ENCODE data around the gene CDR2. TPM values are rescaled to one million over a fixed set of nuclear protein-coding genes. Genes with fewer than 3 reads are reported as not detected.

The CDR2 gene
- total and polyA plus RNA-seq, 2 of the 13 experiments (the other 11 are each of a cell fraction or from before 2014, with no cell fraction given) = 59.0 to 78.9 TPM

- TF ChIP-seq ZNF317 (CRISPR knock-in tag; IDR thresholded peaks at IDR 0.05) (peak; percentile 63), YEATS4 (CRISPR knock-in tag; IDR thresholded peaks at IDR 0.05; ENCODE audit: borderline replicate concordance) (peak; percentile 100), NFE2 (CRISPR knock-in tag; IDR thresholded peaks at IDR 0.05) (peak; percentile 14; the same call in 1 of the 2 replicates), KMT2A (CRISPR knock-in tag; IDR thresholded peaks at IDR 0.05) (peak; percentile 85), ZNF207 (IDR thresholded peaks at IDR 0.05; ENCODE audit: borderline replicate concordance) (no peak), SMAD9 (CRISPR knock-in tag; IDR thresholded peaks at IDR 0.05) (peak; percentile 85; the same call in 1 of the 2 replicates), PHF20 (CRISPR knock-in tag; IDR thresholded peaks at IDR 0.05) (peak; percentile 83), ARID2 (CRISPR knock-in tag; IDR thresholded peaks at IDR 0.05; ENCODE audit: borderline replicate concordance) (peak; percentile 100), CBX5 (CRISPR knock-in tag; IDR thresholded peaks at IDR 0.05; ENCODE audit: borderline replicate concordance) (peak; percentile 92; the same call in 1 of the 2 replicates), ESRRA (CRISPR knock-in tag; IDR thresholded peaks at IDR 0.05; ENCODE audit: low read depth) (peak; percentile 91), ZNF331 (CRISPR knock-in tag; IDR thresholded peaks at IDR 0.05) (peak; percentile 97), ETV5 (CRISPR knock-in tag; IDR thresholded peaks at IDR 0.05; ENCODE audit: borderline replicate concordance) (peak; percentile 73), ZNF839 (CRISPR knock-in tag; IDR thresholded peaks at IDR 0.05; ENCODE audit: borderline replicate concordance) (peak; percentile 70), ZNF382 (CRISPR knock-in tag; IDR thresholded peaks at IDR 0.05; ENCODE audit: borderline replicate concordance) (no peak), PLSCR1 (CRISPR knock-in tag; IDR thresholded peaks at IDR 0.05; ENCODE audit: borderline replicate concordance) (no peak; the same call in 1 of the 2 replicates), ARID4A (CRISPR knock-in tag; IDR thresholded peaks at IDR 0.05; ENCODE audit: borderline replicate concordance) (peak; percentile 100), RXRB (CRISPR knock-in tag; IDR thresholded peaks at IDR 0.05; ENCODE audit: borderline replicate concordance) (peak; percentile 92), PBX3 (CRISPR knock-in tag; IDR thresholded peaks at IDR 0.05; ENCODE audit: borderline replicate concordance) (peak; percentile 20; the same call in 1 of the 2 replicates), ZNF619 (CRISPR knock-in tag; IDR thresholded peaks at IDR 0.05) (peak; percentile 92; the same call in 1 of the 2 replicates), LCORL (IDR thresholded peaks at IDR 0.05) (peak; percentile 77), LCORL (CRISPR knock-in tag; IDR thresholded peaks at IDR 0.05) (peak; percentile 95)
- TF ChIP-seq, protein P1, sequence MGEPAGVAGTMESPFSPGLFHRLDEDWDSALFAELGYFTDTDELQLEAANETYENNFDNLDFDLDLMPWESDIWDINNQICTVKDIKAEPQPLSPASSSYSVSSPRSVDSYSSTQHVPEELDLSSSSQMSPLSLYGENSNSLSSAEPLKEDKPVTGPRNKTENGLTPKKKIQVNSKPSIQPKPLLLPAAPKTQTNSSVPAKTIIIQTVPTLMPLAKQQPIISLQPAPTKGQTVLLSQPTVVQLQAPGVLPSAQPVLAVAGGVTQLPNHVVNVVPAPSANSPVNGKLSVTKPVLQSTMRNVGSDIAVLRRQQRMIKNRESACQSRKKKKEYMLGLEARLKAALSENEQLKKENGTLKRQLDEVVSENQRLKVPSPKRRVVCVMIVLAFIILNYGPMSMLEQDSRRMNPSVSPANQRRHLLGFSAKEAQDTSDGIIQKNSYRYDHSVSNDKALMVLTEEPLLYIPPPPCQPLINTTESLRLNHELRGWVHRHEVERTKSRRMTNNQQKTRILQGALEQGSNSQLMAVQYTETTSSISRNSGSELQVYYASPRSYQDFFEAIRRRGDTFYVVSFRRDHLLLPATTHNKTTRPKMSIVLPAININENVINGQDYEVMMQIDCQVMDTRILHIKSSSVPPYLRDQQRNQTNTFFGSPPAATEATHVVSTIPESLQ (CRISPR knock-in tag; conservative IDR thresholded peaks at IDR 0.05) = peak; percentile 96
Measured at GRCh38 chr16:22297114-22297870, 77.1 kb downstream of the CDR2 start, which contains the start of gene POLR3E (continued).

Measured in HepG2 (cell line).